Stomach (tissue), 4 donors: Measurements from ENCODE around the gene CELSR3.

Experiments used
- POLR2A ChIP-seq, 4 donors: fragments of 450-650 bp; IDR thresholded peaks; one replicate each; pipeline ENCODE4 v1.6.1; 2016; ENCODE audit warnings: antibody characterized with exemption in 4 of 4, control low read depth in 2 of 4, mild to moderate bottlenecking in 1 of 4, moderate library complexity in 1 of 4
- TF ChIP-seq, protein P1 (sequence below), 7 experiments: fragments of 450-650 bp in 4 of 7; fragments of 200-600 bp in 3 of 7; sonication (generic) in 3 of 7; IDR thresholded peaks; one replicate each; pipeline ENCODE4 v1.5.1; 2016 to 2019; ENCODE audit warnings: antibody characterized with exemption in 7 of 7, control low read depth in 2 of 7, mild to moderate bottlenecking in 1 of 7

DNA sequence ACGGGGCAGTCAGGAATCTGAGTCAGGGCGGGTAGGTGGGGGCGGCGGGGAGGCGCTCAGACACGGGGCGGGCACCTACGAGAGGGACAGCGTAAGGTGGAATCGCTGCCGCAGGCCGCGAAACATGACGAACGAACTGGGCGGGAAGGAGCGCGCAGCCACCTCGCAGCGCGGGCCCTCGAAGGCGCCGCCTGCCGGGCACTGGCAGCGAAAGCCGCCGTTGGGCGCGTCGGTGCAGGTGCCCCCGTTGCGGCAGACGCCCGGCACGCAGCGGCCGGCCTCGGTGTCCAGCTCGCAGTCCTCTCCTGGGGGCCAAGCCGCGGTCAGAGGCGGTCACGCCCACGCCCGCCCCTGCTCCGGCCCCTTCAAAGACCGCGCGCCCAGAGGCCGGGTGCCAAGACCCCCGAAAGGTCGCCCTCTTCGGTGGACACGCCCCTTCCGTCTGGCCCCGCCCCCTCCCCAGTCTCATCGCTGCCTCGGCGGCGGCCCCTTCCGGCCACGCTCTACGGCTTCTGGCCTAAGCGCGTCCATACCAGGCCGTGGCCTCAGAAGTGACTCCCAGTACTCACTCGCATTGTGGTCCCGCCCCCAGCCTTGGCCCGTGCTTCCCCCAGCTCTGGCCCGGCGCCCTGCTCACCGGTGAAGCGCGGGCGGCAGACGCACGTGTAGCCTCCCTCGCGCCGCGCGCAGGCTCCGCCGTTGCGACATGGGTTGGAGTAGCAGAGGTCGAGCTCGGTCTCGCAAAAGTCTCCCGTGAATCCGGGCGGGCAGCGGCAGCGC lies 6.4 kb downstream of the CELSR3 start:
- TF ChIP-seq POLR2A (IDR thresholded peaks at IDR 0.05) = no peak
- TF ChIP-seq, protein P1, sequence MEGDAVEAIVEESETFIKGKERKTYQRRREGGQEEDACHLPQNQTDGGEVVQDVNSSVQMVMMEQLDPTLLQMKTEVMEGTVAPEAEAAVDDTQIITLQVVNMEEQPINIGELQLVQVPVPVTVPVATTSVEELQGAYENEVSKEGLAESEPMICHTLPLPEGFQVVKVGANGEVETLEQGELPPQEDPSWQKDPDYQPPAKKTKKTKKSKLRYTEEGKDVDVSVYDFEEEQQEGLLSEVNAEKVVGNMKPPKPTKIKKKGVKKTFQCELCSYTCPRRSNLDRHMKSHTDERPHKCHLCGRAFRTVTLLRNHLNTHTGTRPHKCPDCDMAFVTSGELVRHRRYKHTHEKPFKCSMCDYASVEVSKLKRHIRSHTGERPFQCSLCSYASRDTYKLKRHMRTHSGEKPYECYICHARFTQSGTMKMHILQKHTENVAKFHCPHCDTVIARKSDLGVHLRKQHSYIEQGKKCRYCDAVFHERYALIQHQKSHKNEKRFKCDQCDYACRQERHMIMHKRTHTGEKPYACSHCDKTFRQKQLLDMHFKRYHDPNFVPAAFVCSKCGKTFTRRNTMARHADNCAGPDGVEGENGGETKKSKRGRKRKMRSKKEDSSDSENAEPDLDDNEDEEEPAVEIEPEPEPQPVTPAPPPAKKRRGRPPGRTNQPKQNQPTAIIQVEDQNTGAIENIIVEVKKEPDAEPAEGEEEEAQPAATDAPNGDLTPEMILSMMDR (IDR thresholded peaks at IDR 0.05) = peak in 5 of 7 experiments; percentile 26 to 77 (median 66)
